Measurements from ENCODE around the gene NOD2.

DNA sequence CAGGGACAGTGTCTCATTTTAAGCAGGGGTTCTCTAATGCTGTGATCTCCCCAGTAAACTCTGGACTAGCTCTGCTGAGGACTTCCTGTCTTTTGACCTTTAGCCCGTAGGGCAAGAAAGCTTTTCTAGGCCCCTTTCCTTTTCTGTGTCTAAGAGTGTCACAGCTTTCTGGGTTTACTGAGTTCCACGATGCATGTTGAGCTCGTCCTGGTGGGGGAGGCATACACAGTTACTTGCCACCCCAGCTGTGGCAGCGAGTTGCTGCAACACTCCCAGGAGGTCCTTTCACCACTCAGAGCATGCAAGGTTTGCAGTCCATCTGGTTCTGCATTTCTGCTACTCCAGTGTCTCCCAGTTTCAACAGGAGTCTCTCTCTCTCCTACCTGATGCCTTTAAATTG lies 23.7 kb downstream of the NOD2 start:
- TF ChIP-seq, protein P1, sequence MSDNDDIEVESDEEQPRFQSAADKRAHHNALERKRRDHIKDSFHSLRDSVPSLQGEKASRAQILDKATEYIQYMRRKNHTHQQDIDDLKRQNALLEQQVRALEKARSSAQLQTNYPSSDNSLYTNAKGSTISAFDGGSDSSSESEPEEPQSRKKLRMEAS (IDR thresholded peaks at IDR 0.05): no peak
- TF ChIP-seq SIN3A (IDR thresholded peaks at IDR 0.05; ENCODE audit: low read depth): no peak
- TF ChIP-seq, protein P2, sequence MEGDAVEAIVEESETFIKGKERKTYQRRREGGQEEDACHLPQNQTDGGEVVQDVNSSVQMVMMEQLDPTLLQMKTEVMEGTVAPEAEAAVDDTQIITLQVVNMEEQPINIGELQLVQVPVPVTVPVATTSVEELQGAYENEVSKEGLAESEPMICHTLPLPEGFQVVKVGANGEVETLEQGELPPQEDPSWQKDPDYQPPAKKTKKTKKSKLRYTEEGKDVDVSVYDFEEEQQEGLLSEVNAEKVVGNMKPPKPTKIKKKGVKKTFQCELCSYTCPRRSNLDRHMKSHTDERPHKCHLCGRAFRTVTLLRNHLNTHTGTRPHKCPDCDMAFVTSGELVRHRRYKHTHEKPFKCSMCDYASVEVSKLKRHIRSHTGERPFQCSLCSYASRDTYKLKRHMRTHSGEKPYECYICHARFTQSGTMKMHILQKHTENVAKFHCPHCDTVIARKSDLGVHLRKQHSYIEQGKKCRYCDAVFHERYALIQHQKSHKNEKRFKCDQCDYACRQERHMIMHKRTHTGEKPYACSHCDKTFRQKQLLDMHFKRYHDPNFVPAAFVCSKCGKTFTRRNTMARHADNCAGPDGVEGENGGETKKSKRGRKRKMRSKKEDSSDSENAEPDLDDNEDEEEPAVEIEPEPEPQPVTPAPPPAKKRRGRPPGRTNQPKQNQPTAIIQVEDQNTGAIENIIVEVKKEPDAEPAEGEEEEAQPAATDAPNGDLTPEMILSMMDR (IDR thresholded peaks at IDR 0.05 in 2 of 3, conservative IDR thresholded peaks at IDR 0.05 in 1 of 3; ENCODE audit: borderline replicate concordance in 1 of 3, insufficient read depth in 1 of 3, low read depth in 2 of 3, low read length in 2 of 3): no peak
- TF ChIP-seq POLR2A (IDR thresholded peaks at IDR 0.05; ENCODE audit: borderline replicate concordance, extremely low read depth, insufficient read depth, insufficient read length): no peak
- TF ChIP-seq ZNF274 (IDR thresholded peaks at IDR 0.05; ENCODE audit: low read depth, low read length): no peak
- no peak for TF ChIP-seq EZH2 (IDR thresholded peaks at IDR 0.05)
- TF ChIP-seq EGR1 (IDR thresholded peaks at IDR 0.05; ENCODE audit: low read depth): no peak
- no peak for TF ChIP-seq RAD21 (IDR thresholded peaks at IDR 0.05; ENCODE audit: low read depth)
- no peak for TF ChIP-seq SP1 (IDR thresholded peaks at IDR 0.05; ENCODE audit: low read depth)
- TF ChIP-seq FOSL1 (IDR thresholded peaks at IDR 0.05; ENCODE audit: low read depth): no peak
- no peak for TF ChIP-seq POLR2AphosphoS5 (IDR thresholded peaks at IDR 0.05; ENCODE audit: low read depth, low read length)
- TF ChIP-seq JUND (IDR thresholded peaks at IDR 0.05): no peak
